ENCODE measurements around the gene BANF1. TPM values are rescaled to one million over a fixed set of nuclear protein-coding genes. Genes with fewer than 3 reads are reported as not detected.

BANF1 gene
- total RNA-seq, 1 experiment from 2014 or later, result 153 TPM

DNA sequence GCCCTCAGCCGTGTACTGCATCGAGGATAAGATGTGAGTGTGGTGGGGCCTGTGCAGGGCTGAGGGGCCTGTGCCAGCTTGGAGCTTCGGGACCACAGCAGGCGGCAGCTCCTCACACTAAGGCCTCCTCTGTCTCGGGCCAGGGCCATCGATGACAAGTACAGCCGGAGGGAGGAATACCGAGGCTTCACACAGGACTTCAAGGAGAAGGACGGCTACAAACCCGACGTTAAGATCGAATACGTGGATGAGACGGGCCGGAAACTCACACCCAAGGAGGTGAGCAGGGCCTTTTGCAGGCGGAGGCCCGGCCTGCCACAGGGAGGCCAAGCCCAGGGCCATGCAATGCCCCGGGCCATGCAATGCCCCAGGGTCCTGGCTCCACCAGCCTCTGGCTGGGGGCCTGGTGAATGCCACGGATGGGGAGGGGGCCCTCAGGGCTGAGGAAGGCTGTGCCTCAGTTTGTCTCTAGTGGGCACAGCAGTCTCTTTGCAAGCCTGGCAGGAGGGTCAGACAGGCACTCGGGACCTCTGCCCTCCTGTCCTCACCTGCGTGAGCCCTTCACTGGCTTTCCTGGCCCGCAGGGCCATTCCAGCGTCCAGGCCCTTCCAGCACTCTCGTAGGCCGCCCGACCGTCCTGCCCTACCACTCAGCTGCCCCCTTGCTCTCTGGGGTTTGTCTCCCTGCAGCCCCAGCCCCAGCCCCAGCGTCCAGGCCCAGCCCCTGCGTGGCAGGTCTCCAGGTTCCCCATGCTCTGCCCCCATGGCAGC is 24.5 kb upstream of the BANF1 start:
- DNase-seq (ENCODE audit: low read depth), result no peak

DNA sequence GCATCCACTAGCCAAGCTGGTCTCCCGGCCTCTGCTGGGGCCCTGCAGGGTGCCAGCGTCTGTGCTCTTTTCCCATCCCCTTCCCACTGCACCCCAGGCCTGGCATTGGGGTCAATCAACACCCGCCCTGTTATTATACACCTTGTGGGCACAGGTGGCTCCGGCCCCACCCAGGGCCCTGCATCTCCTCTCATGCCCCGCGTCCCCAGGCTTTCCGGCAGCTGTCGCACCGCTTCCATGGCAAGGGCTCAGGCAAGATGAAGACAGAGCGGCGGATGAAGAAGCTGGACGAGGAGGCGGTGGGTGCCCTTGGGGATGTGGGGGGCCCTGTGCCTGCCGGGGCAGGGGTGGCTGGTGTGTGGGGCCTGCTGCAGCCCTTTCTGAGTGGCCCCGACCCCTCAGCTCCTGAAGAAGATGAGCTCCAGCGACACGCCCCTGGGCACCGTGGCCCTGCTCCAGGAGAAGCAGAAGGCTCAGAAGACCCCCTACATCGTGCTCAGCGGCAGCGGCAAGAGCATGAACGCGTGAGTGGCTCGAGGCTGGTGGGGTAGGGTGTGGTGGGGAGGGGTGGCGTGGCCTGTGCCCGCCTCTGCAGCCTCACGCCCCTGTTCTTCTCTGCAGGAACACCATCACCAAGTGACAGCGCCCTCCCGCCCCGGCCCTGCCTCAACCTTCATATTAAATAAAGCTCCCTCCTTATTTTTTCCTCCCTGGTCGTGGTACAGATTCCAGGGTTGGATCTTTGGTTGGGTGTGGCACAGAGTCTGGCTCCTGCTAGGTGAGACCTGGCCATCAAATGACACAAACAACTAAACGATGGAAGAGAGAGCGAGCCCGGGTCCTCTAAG is 23.7 kb upstream of the BANF1 start:
- DNase-seq (ENCODE audit: low read depth), result no peak

GRCh38 chr11:65979261-65979759 is 23.0 kb upstream of the BANF1 start:
- no peak for DNase-seq (ENCODE audit: low read depth)

- no peak for DNase-seq (ENCODE audit: low read depth)
Measured at GRCh38 chr11:65981101-65981740, 21.1 kb upstream of the BANF1 start.

DNA sequence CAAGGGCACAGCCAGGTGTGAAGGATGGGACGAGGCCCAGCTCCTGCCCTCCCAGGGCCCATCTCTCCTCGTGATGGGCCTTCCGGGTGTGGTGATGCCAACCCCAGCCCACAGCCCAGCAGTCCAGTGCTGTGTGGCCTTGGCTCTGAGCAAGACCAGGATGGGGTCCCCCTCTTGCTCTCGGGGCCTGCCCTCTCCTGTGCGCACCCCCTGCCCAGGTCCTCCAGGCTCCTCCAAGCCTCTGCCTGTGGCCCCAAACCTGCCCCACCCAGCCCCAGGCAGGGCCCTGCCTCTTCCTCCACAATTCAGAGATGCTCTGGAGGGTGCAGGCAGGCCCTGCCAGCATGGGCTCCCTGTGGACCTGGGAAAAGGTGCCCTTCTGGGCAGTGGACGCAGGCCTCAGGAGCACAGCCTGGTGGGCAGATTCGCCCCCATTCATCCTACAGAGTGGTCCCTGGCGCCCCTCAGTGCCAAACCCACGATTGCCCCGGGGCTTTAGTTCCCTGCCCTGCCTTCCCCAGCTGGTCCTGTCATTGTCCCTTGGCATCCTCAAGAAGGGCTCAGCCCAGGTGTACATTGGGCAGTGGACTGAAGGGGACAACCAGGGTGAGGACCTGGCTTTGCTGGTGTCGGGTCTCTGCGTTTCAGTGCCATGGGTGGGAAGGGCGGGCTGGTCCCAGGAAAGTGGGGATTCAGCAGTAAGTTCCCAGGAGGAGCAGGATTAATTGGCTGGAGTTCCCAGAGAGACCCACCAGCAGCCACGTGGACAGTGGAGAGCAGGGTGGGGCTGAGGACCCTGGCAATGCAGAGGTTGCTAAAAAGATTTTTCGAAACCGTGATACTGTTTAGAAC is 20.1 kb upstream of the BANF1 start:
- no peak for DNase-seq (ENCODE audit: low read depth)

DNA sequence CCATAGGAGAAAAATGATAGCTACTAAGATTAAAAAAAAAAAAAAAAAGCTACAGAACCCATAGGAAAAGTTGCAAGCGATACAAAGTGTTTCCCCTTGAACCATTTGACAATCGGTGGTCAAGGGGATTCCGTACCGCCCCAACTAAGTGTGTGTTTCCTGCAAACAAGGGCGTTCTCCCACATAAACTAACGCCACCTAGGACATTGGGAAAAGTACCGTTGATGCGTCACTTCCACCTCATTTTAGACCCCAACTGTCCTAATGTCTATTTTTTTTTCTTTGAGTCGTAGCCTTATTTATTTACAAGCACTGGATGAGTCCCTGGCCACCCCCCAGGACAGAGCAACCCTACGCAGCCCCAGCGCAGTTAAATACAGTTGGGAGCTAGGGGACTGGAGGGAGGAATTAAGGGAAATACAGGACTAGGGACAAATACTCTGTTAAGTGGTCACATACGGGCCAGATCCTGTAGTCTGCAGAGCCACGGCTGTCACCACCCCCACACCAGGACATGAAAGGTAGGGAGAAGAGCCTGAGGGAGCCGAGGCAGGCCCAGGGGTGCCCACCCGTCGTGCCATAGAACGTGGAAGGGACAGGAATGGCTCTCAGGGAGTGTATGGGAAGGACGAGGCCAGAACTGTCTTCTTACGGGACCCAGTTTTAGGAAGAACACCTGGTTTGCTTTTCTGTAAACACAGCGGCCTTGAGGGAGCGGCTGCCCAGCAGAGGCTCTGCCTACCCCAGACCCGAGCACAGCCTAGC is 19.3 kb upstream of the BANF1 start:
- DNase-seq (ENCODE audit: low read depth), result no peak

DNA sequence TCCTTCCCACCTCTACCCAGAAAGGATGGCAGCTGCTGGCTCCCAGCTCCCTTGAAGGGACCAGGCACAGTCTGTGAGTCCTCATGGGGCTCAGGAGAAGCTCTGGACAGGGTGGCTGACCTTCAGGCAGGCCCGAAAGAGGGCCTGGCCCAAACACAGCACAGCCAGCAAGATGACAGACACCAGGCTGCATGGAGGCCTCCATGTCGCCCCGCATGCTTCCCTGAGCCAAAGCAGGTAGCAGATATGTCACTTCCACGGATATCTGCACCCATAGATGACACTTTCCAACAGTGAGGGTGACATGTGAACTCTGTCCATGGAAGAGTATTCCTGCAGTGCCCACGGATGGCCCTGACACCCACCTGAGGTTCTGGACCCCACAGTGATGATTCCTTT is 18.7 kb upstream of the BANF1 start:
- DNase-seq (ENCODE audit: low read depth), result no peak

DNA sequence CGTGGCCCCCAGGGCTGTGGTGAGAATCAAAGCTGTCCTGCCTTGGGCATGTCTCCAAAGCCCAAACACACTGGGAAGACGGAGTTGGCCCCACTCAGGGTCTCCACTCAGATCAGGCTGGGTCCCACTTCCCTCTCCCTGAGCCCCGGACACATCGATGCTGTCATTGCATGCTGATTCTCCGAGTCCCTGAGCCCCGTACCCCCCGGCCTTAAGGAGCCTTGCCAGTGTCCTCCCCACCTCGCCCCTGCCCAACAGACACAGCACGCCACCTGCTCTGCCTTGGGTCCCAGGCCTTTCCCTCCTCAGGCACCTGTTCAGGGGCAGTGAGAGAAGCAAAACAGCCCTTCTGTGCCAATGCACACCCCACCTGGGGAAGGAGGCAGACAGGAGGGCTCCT is 15.0 kb upstream of the BANF1 start:
- DNase-seq (ENCODE audit: low read depth), result no peak

GRCh38 chr11:65988791-65989592 is 13.3 kb upstream of the BANF1 start:
- peak; percentile 95 for DNase-seq (ENCODE audit: low read depth)

DNA sequence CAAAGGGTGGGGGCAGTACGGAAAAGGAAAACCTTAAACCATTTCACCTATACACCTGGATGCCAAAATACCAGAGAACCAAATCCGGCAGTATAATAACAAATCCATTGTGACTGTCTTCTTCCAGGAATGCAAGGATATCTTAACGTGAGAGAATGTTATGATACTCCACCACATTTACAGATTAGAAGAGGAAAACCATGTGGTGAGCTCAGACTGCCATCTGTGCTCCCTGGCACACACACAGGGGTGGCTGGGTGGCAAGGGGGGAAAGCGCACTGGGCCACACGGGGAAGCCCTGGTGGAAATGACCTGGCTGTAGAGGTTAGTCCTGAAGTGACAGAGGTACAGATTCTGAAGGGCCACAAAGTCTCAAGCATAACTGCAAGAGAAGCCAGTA is 10.2 kb upstream of the BANF1 start:
- DNase-seq (ENCODE audit: low read depth), result no peak

DNA sequence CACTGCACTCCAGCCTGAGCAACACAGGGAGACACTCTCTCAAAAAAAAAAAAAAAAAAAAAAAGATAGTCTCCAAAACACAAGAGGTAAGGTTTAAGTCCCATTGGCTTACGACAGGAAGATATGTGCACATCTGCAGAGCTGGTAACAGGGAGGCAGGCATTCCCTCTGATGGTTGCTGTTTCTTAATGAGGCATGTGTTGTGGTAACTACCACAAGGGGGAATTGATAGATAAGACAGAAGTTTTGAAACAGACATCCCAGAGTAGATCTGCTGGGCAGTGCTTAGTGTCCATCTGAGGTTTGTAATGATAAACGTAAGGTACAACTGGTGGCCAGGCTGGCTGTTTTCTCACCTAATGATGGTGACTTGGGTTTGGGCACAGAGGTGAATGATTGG is 5.0 kb upstream of the BANF1 start:
- no peak for DNase-seq (ENCODE audit: low read depth)

DNA sequence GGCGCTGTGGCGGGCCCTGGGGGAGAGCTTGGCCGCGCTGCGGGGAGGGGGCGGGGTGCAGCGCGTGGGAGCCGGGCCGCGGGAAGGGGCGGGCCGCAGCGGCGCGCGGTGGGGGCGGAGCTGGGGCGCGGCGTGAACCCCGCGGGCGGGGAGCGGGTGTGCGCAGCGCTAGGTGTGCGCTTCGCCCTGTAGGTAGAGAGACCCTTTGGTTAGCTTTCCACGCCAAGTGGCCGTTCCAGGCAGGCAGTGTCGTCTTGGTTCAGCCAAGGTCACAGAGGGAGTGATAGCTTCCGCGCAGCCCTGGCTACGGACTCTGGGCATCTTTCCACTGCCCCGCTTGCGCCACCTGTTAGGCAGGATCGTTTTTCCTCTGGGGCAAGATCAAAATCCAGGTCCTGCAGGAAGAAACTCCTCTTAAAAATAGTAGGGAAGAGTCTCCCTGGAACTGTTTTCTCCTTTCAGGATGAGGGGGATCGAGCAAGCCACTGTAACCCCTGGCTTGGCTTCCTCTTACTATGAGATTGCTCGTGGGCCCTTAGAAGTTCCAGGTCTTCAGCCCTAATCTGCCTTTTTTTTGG is 434 bp downstream of the BANF1 start:
- no peak for DNase-seq (ENCODE audit: low read depth)

- DNase-seq (ENCODE audit: low read depth), result no peak
Measured at GRCh38 chr11:66003291-66003690, 988 bp downstream of the BANF1 start.

GRCh38 chr11:66004186-66004585 is 1.9 kb downstream of the BANF1 start:
- DNase-seq (ENCODE audit: low read depth), result no peak

- DNase-seq (ENCODE audit: low read depth), result no peak
Measured at GRCh38 chr11:66006134-66006890, 4.0 kb downstream of the BANF1 start.

GRCh38 chr11:66006891-66007176 is 4.5 kb downstream of the BANF1 start:
- DNase-seq (ENCODE audit: low read depth), result no peak

DNA sequence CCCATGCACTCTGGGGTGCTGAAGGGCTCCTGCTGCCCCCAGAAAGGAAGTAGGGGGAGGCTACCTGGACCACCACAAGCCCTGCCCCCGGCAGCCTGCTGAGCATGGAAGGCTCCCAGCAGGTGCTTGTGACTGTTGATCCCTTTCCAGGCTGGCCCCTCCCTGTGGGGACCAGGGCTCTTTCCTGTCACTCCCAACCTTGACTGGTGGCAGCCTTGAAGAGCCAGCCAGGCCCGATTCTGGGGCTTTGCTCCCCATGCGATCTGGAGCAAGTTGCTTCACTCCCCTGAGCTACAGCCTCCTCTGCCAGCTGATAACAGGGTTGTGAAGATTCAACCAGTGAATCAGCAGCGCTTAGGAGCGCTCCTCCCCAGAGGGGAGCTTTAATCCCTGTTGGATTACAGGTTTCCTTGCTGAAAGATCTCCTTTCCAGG is 4.9 kb downstream of the BANF1 start:
- DNase-seq (ENCODE audit: low read depth), result no peak

DNA sequence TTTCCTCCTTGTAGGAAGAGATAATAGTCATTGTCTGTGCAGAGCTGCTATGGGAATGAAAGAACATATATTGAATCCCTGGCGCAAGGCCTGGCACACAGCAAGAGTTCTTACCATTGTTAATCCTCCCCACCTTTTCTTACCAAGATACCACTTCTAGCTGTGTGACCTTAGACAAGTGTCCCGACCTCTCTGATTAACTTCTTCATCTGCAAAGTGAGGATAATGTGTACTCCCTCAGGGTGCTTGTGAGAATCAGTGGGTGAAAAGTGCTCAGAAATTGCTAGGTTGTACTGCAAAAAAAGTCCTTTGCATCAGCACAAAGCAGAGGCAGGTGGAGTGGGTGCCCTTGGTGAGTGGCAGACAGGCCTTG is 5.8 kb downstream of the BANF1 start:
- DNase-seq (ENCODE audit: low read depth), result no peak
